Liver (tissue), 9 donors: ENCODE data around the gene SENP7. TPM values are rescaled to one million over a fixed set of nuclear protein-coding genes. Genes with fewer than 3 reads are reported as not detected.

Experiments
- DNase-seq: peaks from one replicate; pipeline ENCODE4 v3.0.0-alpha.2; 2017; ENCODE audit warnings: low spot score
- H3K27ac ChIP-seq, 2 donors: one replicate each; pipeline ENCODE4 v1.7.0; 2013; ENCODE audit warnings: inconsistent platforms in 2 of 2, low read length in 2 of 2, control low read depth in 1 of 2, low read depth in 1 of 2, mild to moderate bottlenecking in 1 of 2
- H3K27me3 ChIP-seq, 4 donors: one replicate each; pipeline versions ENCODE4 v1.6.1 to v1.7.0; 2013; ENCODE audit warnings: low read length in 3 of 4, inconsistent platforms in 1 of 4, mild to moderate bottlenecking in 1 of 4, moderate library complexity in 1 of 4; ENCODE audit not compliant: control insufficient read depth in 4 of 4, insufficient read depth in 4 of 4
- H3K36me3 ChIP-seq, 4 donors: one replicate each; pipeline versions ENCODE4 v1.6.1 to v1.7.0; 2013; ENCODE audit warnings: low read length in 3 of 4, mild to moderate bottlenecking in 3 of 4, low read depth in 1 of 4, moderate library complexity in 1 of 4; ENCODE audit not compliant: control insufficient read depth in 4 of 4, insufficient read depth in 3 of 4
- H3K4me1 ChIP-seq, 4 donors: one replicate each; pipeline versions ENCODE4 v1.6.1 to v1.7.0; 2013; ENCODE audit warnings: low read length in 3 of 4, mild to moderate bottlenecking in 3 of 4, moderate library complexity in 1 of 4; ENCODE audit not compliant: control insufficient read depth in 4 of 4, insufficient read depth in 4 of 4
- H3K4me3 ChIP-seq, 3 donors: one replicate each; pipeline versions ENCODE4 v1.6.1 to v1.7.0; 2013; ENCODE audit warnings: low read length in 3 of 3, control low read depth in 1 of 3, low read depth in 1 of 3, mild to moderate bottlenecking in 1 of 3
- H3K9ac ChIP-seq, 2 donors: one replicate each; pipeline ENCODE4 v1.7.0; 2013; ENCODE audit warnings: low read length in 2 of 2, mild to moderate bottlenecking in 2 of 2, moderate library complexity in 2 of 2, control low read depth in 1 of 2, low read depth in 1 of 2
- H3K9me3 ChIP-seq, 4 donors: one replicate each; pipeline versions ENCODE4 v1.6.1 to v1.7.0; 2013; ENCODE audit warnings: low read length in 3 of 4; ENCODE audit not compliant: control insufficient read depth in 4 of 4
- EGR1 ChIP-seq, 2 donors: IDR thresholded peaks; 2 replicates each; pipeline ENCODE4 v1.6.1; 2016 to 2018; ENCODE audit warnings: antibody characterized with exemption in 2 of 2, low read depth in 2 of 2
- GABPA ChIP-seq, 2 donors: IDR thresholded peaks in 1 of 2; conservative IDR thresholded peaks in 1 of 2; 2 replicates each; pipeline ENCODE4 v1.6.1; 2016; ENCODE audit warnings: antibody characterized with exemption in 2 of 2, mild to moderate bottlenecking in 1 of 2, moderate library complexity in 1 of 2
- HNF4A ChIP-seq, 2 donors: conservative IDR thresholded peaks; 2 replicates each; pipeline ENCODE4 v1.6.1; 2016; ENCODE audit warnings: antibody characterized with exemption in 2 of 2, mild to moderate bottlenecking in 2 of 2
- MAX ChIP-seq: IDR thresholded peaks from 2 replicates; pipeline ENCODE4 v1.6.1; 2016; ENCODE audit warnings: antibody characterized with exemption
- NR2F2 ChIP-seq: IDR thresholded peaks from 2 replicates; pipeline ENCODE4 v1.6.1; 2016; ENCODE audit warnings: antibody characterized with exemption
- RAD21 ChIP-seq, 2 donors: IDR thresholded peaks; 2 replicates each; pipeline ENCODE4 v1.6.1; 2016; ENCODE audit warnings: antibody characterized with exemption in 2 of 2, mild to moderate bottlenecking in 2 of 2
- REST ChIP-seq: IDR thresholded peaks from 2 replicates; pipeline ENCODE4 v1.6.1; 2016; ENCODE audit warnings: antibody characterized with exemption, mild to moderate bottlenecking
- RXRA ChIP-seq, 2 donors: IDR thresholded peaks; 2 replicates each; pipeline ENCODE4 v1.6.1; 2017 to 2018; ENCODE audit warnings: antibody characterized with exemption in 2 of 2, mild to moderate bottlenecking in 1 of 2
- SP1 ChIP-seq: IDR thresholded peaks from 2 replicates; pipeline ENCODE4 v1.6.1; 2018; ENCODE audit warnings: antibody characterized with exemption, mild to moderate bottlenecking
- TAF1 ChIP-seq: conservative IDR thresholded peaks from 2 replicates; pipeline ENCODE4 v1.6.1; 2016; ENCODE audit warnings: antibody characterized with exemption, mild to moderate bottlenecking
- YY1 ChIP-seq: IDR thresholded peaks from 2 replicates; pipeline ENCODE4 v1.6.1; 2016; ENCODE audit warnings: antibody characterized with exemption, mild to moderate bottlenecking
- ZBTB33 ChIP-seq: IDR thresholded peaks from 2 replicates; pipeline ENCODE4 v1.6.1; 2016; ENCODE audit warnings: antibody characterized with exemption
- WGBS: extraction: QIAGEN DNeasy Blood & Tissue Kit; methylation state at CpG from one replicate; pipeline ENCODE4 v1.1.7; 2013; 5-methylcytosine and 5-hydroxymethylcytosine counted together
- polyA plus RNA-seq, 2 donors: library from polyadenylated mRNA; stranded (reverse) in 1 of 2; unstranded in 1 of 2; fragments of 200-250 nt in 1 of 2; fragments of >200 nt in 1 of 2; fragmentation: Nextera tagmentation in 1 of 2; extraction: Ambion mirVana in 1 of 2; gene quantifications; one replicate each; pipeline versions ENCODE4 v1.2.1 to v1.2.3, GENCODE V29; 2013 to 2015
- total RNA-seq, 2 donors: library from RNA; depleted of rRNA; stranded (reverse); fragments of >200 nt; gene quantifications; one replicate each; pipeline ENCODE4 v1.2.3, GENCODE V29; 2014
- donor health status: healthy.
- donor health status: healthy.
- donor health status: healthy.
- donor health status: healthy.
- donor health status: healthy.

Gene SENP7
- total and polyA plus RNA-seq, 4 donors: 1.9 to 18.5 (median 6.8) TPM

GRCh38 chr3:101351829-101352228 lies 161.2 kb downstream of the SENP7 start (continued):
- no peak for TF ChIP-seq REST
- TF ChIP-seq YY1: no peak
- TF ChIP-seq TAF1: no peak

GRCh38 chr3:101340591-101340990 lies 172.4 kb downstream of the SENP7 start:
- no peak for DNase-seq
- H3K36me3 ChIP-seq: peaks cover 0 to 8% (median 4%) of the 10 kb centered on the region in 4 donors

GRCh38 chr3:101333883-101334282 lies 179.1 kb downstream of the SENP7 start:
- no peak overlapping the region for H3K27ac ChIP-seq
- no peak for DNase-seq
- H3K9ac ChIP-seq: no peak overlapping the region
- no peak overlapping the region for H3K4me3 ChIP-seq
- TF ChIP-seq RAD21 (IDR thresholded peaks at IDR 0.05) (no peak), HNF4A (conservative IDR thresholded peaks at IDR 0.05) (no peak), SP1 (no peak), EGR1 (IDR thresholded peaks at IDR 0.05; ENCODE audit: low read depth in 2 of 2) (no peak), NR2F2 (no peak)
- WGBS: 91% methylated on average over 7 of the region's 7 CpGs
- H3K36me3 ChIP-seq: peaks cover under 1 to 6% (median 3%) of the 10 kb centered on the region in 4 donors
- H3K27me3 ChIP-seq: no peaks in the 10 kb centered on the region
- H3K9me3 ChIP-seq: no peaks in the 10 kb centered on the region
- H3K4me1 ChIP-seq: no peaks in the 10 kb centered on the region

More at GRCh38 chr3:101340591-101340990, 172.4 kb downstream of the SENP7 start:
- H3K9me3 ChIP-seq: no peaks in the 10 kb centered on the region
- no peaks in the 10 kb centered on the region for H3K27me3 ChIP-seq
- WGBS: 76% methylated on average over 2 of the region's 2 CpGs
- no peak overlapping the region for H3K4me3 ChIP-seq
- H3K9ac ChIP-seq: no peak overlapping the region
- H3K27ac ChIP-seq: no peak overlapping the region
- no peaks in the 10 kb centered on the region for H3K4me1 ChIP-seq
- no peak for TF ChIP-seq YY1
- TF ChIP-seq TAF1: no peak
- TF ChIP-seq MAX: no peak
- TF ChIP-seq EGR1 (IDR thresholded peaks at IDR 0.05; ENCODE audit: low read depth in 2 of 2): no peak
- no peak for TF ChIP-seq GABPA (IDR thresholded peaks at IDR 0.05 in 1 of 2, conservative IDR thresholded peaks at IDR 0.05 in 1 of 2)
- no peak for TF ChIP-seq ZBTB33
- no peak for TF ChIP-seq NR2F2
- no peak for TF ChIP-seq HNF4A (conservative IDR thresholded peaks at IDR 0.05)
- TF ChIP-seq RAD21 (IDR thresholded peaks at IDR 0.05): no peak
- TF ChIP-seq RXRA (IDR thresholded peaks at IDR 0.05): no peak
